NCI-H1105 (cell line): ENCODE results near the gene INF2.
A peak's percentile ranks its signal among the peaks of the same experiment; 100 is the strongest.

ENCODE experiments used
- DNase-seq: peaks from one replicate; lab custom pipeline; 2025; lab: John Stamatoyannopoulos, UW

INF2 gene

GRCh38 chr14:104689881-104690711 is 678 bp downstream of the INF2 start:
- no peak for DNase-seq

- DNase-seq = no peak
Measured at GRCh38 chr14:104690861-104691455, 1.5 kb downstream of the INF2 start.

GRCh38 chr14:104691546-104692260 is 2.3 kb downstream of the INF2 start:
- no peak for DNase-seq

- DNase-seq = no peak
Measured at GRCh38 chr14:104692261-104692938, 3.0 kb downstream of the INF2 start.

GRCh38 chr14:104692939-104693315 is 3.5 kb downstream of the INF2 start:
- DNase-seq = no peak

DNA sequence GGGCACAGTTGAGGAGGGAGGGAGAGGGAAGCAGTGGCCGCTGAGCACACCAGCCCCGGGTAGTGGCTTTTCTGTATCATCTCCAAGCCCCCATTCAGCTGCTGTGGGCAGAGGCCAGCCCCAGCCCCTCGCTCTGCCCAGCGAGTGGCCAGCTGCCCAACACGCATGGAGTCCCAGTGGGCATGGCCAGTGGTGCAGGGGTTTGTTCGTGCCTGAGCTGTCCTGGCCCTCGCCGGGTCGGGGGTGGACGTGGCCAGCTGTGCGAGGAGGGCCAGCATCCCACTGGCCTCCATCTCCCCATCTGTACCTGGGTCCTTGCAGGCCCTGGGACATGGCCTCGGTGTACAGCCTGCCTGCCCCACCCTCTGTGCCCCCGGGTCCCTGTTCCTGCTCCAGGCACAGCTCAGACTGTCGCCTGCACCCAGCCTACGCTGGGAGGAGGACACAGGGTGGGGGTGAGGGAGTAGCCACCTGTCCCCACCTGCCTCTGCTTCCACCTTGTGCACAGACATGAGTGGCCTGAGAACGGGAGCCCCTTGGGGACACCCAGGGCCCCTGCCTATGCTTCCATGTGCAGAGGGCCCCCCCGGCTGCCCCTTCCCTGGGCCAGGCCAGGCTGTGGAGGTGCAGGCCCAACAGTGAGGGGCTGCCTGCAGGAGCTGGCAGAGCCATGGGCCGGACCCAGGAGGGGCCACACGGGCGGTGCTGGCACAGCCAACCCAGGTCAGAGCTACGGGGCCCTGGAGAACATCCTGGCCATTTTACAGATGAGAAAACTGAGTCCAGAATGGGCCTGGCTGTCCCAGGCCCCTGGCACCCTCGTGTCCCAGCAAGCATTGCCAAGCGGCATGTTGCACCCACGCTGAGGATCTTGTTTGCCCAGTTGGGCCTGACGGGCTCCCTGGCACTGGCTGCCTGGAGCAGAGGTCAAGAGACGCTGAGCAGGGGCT is 4.3 kb downstream of the INF2 start:
- no peak for DNase-seq

- DNase-seq = peak; percentile 58
Measured at GRCh38 chr14:104694475-104694950, 5.1 kb downstream of the INF2 start.

DNA sequence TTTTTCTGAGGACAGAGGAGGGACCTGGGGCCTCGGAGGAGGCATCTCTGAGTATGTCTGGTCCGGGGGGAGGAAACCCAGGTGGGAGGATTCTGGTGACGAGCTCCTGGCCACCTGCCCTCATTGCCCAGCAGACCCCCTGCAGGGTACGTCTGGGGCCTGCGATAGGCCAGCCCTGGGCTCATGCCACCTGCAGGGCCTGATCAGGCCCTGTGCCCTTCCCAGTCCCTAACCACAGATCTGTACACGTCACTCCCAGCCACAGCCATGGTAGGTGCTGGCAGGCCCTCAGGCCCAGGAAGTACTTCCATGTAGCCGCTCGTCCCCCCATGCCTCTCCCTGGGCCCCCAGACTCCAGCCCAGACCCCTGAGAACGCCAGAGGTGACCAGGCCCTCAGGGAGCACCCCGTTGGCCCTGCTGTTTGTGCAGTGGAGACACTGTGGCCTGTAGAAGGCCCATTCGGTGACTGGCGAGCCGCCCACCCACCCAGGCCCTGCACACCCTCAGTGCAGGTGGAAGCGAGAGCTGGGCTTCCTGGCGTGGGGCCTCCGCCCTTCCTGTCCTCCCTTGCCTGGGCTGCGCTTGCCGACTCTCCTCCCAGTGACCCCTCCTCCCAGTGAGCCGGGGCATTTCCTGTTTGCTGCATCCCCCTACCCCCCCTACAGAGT is 5.7 kb downstream of the INF2 start:
- DNase-seq = peak; percentile 58

DNA sequence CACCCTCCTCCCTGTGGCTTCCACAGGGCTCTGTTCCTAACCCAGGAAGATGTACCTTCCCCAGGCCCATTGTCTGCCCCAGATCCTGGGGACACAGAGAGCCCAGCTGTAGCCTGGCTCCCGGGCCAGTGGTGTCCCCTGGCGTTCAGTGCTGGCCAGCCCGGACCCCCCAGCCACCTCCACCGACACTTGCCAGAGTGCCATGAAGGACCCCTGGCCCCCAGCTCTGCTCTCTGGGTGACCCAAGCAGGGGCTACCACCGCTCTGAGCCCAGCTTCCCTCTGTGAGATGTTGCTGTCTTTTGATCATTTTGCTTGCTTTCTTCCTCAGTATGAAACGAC is 6.2 kb downstream of the INF2 start:
- no peak for DNase-seq

- DNase-seq = no peak
Measured at GRCh38 chr14:104696671-104697316, 7.4 kb downstream of the INF2 start.

DNA sequence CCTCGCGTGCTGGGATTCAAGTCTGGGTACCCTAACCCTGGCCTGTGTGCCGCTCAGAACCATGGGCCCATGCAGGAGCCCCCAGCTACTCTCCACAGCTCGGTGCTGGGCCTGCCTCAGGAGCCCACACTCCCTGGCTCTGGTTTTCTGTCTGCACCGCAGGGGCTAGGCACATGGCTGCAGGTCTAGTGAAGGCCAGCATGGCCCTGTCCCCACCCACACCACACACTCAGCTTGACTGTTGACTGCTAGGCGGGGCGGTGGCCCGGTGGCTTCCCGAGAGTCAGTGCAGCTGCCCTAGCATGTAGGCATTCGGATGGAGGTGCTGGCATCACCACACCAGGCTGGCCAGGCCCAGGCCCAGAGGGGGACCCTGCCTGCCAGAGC is 7.9 kb downstream of the INF2 start:
- DNase-seq = no peak

GRCh38 chr14:104697892-104698583 is 8.6 kb downstream of the INF2 start:
- DNase-seq = no peak

GRCh38 chr14:104698688-104699425 is 9.4 kb downstream of the INF2 start:
- DNase-seq = no peak

GRCh38 chr14:104699426-104699748 is 10.0 kb downstream of the INF2 start:
- no peak for DNase-seq

GRCh38 chr14:104700225-104700651 is 10.8 kb downstream of the INF2 start:
- DNase-seq = no peak

GRCh38 chr14:104700747-104701217 is 11.4 kb downstream of the INF2 start:
- DNase-seq = no peak

DNA sequence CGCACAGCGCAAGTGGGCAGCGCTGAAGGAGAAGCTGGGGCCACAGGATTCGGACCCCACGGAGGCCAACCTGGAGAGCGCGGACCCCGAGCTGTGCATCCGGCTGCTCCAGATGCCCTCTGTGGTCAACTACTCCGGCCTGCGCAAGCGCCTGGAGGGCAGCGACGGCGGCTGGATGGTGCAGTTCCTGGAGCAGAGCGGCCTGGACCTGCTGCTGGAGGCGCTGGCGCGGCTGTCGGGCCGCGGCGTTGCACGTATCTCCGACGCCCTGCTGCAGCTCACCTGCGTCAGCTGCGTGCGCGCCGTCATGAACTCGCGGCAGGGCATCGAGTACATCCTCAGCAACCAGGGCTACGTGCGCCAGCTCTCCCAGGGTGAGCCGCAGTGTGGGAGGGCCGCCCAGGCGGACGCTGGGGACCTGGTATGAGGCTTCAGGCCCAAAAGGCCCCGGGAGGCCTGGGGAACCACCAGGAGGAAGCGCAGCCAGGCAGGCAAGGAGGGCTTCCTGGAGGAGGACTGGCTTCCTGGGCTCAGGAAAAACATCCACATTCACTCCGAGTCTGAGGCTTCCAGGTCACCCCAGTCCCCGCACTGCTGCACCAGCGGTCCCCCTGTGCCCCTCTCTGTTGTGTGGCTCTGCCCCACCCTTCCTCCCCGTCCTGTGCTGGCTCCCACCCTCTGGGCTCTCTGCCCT is 12.1 kb downstream of the INF2 start:
- no peak for DNase-seq

DNA sequence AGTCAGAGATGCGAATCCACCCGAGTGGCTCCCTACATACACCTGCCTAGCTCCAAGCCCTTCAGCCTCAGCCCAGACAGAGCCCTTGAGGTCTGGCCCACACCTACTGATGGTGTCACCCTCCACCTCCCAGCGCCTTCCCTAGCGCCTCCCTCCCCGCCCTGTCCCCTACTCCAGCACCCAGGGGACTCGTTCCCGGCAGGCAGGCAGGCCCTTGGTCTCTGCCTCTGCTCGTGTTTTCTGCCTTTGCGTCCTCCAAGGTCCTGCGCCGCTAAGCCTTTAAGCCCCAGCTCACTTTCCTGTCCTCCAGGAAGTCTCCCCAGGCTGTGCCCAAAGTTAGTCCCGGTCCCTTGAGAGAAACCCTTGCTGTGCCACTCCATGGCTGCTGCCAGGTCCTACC is 12.7 kb downstream of the INF2 start:
- DNase-seq = no peak
